ENCODE measurements around the gene RABGGTB. TPM values are rescaled to one million over a fixed set of nuclear protein-coding genes. Genes with fewer than 3 reads are reported as not detected.
A peak's percentile ranks its signal among the peaks of the same experiment; 100 is the strongest.
"Not testable (repeated sequence)": the region's sequence is repeated elsewhere in the genome, so short reads cannot be mapped to it uniquely, and the experiment has no call there.

RABGGTB gene
- 17.7 TPM for total RNA-seq

DNA sequence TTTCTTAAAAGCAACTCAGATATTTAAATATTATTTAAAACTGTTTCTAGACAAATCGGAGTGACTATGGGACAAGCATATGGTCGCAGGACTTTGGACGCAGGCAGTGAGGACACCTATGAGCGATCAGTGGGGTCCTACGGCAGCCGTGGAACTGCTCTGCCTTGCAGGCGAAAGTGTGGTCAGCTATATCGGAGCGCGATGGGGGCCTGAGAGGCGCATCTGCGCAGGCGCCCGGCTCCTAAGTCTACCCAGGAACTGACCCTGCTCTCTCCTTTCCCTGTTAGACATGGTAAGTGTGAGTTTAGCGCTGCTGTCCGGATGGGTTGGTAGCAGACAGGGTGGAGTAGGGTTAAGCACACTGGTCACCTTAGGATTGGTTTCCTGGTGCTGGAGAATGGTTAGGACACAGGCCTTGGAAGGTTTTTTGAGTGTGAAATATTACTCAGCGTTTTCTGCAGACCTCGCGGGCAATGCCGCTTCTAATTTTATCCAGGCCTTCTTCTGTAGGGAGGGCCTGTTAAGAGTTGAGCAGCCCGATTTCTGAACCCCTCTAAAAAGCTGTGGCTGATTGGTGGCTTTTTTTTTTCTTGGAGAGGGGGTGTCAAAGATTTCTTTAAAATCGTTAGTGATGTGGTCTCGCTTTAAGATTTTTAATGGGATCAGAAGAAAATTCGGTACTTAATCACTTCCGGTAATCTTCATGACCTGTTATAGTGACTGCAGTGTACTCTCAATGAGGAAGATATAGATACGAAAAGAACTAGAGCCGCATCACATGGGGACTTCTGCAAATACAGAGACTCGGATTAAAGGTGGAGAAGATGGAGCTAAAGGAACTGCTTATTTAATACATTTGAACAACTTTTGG, at the start of gene RABGGTB:
RABGGTB (plus strand) TSS at position 274 of the 871 bp plus-strand sequence; CDS start at position 290, 16 bp downstream.
- intact Hi-C loops (cut with DNase I) = loop anchor here (1.0 to 10.0 kb wide), 3 partner anchors 21 to 289 kb away; partner anchors contain the start of genes ACADM and ST6GALNAC3
- Histone ChIP-seq H3K27me3 (no peaks in the 10 kb centered on the region), H3K4me3 (peak within 1 kb of the TSS; percentile 66 to 74), H3K27ac (peak within 1 kb of the TSS; percentile 88), H3K9me3 (no peaks in the 10 kb centered on the region), H3K36me3 (peaks cover 3 to 14% of the 10 kb centered on the region in 2 donors), H3K4me1 (peaks cover 10 to 19% of the 10 kb centered on the region in 2 donors)
- TF ChIP-seq, protein P1, sequence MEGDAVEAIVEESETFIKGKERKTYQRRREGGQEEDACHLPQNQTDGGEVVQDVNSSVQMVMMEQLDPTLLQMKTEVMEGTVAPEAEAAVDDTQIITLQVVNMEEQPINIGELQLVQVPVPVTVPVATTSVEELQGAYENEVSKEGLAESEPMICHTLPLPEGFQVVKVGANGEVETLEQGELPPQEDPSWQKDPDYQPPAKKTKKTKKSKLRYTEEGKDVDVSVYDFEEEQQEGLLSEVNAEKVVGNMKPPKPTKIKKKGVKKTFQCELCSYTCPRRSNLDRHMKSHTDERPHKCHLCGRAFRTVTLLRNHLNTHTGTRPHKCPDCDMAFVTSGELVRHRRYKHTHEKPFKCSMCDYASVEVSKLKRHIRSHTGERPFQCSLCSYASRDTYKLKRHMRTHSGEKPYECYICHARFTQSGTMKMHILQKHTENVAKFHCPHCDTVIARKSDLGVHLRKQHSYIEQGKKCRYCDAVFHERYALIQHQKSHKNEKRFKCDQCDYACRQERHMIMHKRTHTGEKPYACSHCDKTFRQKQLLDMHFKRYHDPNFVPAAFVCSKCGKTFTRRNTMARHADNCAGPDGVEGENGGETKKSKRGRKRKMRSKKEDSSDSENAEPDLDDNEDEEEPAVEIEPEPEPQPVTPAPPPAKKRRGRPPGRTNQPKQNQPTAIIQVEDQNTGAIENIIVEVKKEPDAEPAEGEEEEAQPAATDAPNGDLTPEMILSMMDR (IDR thresholded peaks at IDR 0.05) = no peak
- DNase-seq (ENCODE audit: low spot score in 2 of 2) = peak; percentile 85 to 97

DNA sequence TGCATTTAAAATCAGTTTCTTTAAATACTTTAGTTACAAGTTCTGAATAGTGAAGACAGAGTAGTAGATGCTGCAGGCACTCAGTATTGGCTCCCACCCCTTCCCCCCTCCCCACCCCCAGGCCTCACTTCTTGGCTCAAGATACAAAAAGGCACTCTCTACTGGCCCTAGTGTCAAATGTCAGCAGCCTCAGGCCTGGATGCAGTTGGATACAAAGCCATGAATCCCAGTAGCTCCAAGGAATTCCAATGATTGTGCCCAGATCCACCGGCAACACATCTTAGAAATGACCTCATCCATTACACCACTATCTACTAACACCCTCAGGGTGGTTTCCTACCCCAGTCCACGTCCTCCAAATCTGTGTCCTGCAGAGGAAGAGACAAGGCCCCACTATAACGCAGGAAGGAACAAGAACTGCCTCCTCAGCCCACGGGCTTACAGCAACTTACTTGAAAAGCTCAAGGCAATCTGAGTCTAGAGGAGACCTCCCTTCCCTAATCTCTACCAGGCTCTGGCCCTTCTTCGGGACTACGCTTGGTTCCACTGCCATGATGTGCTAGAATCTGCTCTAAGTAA, 43.9 kb upstream of the RABGGTB start:
- TF ChIP-seq, protein P1 (IDR thresholded peaks at IDR 0.05) = no peak
- DNase-seq (ENCODE audit: low spot score in 2 of 2) = no peak
- H3K9me3 ChIP-seq = no peaks in the 10 kb centered on the region
- intact Hi-C loops (cut with DNase I) = no loop called here
- H3K27me3 ChIP-seq = no peaks in the 10 kb centered on the region
- H3K4me3 ChIP-seq = no peak overlapping the region
- no peaks in the 10 kb centered on the region for H3K4me1 ChIP-seq
- no peak overlapping the region for H3K27ac ChIP-seq
- H3K36me3 ChIP-seq = peaks cover 49 to 68% of the 10 kb centered on the region in 2 donors

DNA sequence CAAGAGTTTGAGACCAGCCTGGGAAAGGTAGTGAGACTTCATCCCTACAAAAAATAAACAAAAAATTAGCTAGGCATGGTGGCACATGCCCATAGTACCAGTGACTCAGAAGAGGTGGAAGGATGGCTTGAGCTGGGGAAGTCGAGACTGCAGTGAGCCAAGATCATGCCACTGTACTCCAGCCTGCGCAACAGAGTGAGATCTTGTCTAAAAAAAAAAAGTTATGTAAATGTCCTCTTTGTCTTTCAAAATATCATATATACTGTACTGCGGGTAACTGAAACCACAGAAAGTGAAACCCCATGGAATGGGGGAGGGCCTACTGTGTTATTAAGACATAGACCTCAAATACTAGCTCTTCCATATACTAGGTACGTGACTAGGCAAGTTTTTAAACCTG, 40.8 kb upstream of the RABGGTB start:
- Histone ChIP-seq H3K4me3 (no peak overlapping the region), H3K36me3 (peaks cover 29 to 60% of the 10 kb centered on the region in 2 donors), H3K27me3 (no peaks in the 10 kb centered on the region), H3K27ac (no peak overlapping the region), H3K9me3 (no peaks in the 10 kb centered on the region), H3K4me1 (no peaks in the 10 kb centered on the region)
- intact Hi-C loops (cut with DNase I) = no loop called here
- no peak for DNase-seq (ENCODE audit: low spot score in 2 of 2)
- TF ChIP-seq, protein P1 (IDR thresholded peaks at IDR 0.05) = no peak

DNA sequence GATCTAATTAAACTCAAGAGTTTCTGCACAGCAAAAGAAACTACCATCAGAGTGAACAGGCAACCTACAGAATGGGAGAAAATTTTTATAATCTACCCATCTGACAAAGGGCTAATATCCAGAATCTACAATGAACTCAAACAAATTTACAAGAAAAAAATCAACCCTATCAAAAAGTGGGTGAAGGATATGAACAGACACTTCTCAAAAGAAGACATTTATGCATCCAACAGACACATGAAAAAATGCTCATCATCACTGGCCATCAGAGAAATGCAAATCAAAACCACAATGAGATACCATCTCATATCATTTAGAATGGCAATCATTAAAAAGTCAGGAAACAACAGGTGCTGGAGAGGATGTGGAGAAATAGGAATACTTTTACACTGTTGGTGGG, 28.8 kb upstream of the RABGGTB start:
- H3K27ac ChIP-seq; DNase-seq (ENCODE audit: low spot score in 2 of 2); H3K27me3 ChIP-seq; H3K4me1 ChIP-seq; H3K9me3 ChIP-seq; H3K4me3 ChIP-seq; intact Hi-C loops (cut with DNase I): not testable (repeated sequence)
- peaks cover 19 to 25% of the 10 kb centered on the region in 2 donors for H3K36me3 ChIP-seq

DNA sequence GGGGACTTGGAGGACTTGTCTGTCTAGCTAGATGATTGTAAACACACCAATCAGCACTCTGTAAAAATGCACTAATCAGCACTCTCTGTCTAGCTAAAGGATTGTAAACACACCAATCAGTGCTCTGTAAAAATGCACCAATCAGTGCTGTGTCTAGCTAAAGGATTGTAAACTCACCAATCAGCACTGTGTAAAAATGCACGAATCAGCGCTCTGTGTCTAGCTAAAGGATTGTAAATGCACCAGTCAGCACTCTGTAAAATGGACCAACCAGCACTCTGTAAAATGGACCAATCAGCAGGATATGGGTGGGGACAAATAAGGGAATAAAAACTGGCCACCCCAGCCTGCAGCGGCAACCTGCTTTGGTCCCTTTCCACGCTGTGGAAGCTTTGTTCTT, 27.5 kb upstream of the RABGGTB start:
- intact Hi-C loops (cut with DNase I); H3K4me3 ChIP-seq; H3K27ac ChIP-seq; H3K9me3 ChIP-seq; H3K4me1 ChIP-seq; DNase-seq (ENCODE audit: low spot score in 2 of 2); H3K27me3 ChIP-seq: not testable (repeated sequence)
- H3K36me3 ChIP-seq = peaks cover 19 to 22% of the 10 kb centered on the region in 2 donors

DNA sequence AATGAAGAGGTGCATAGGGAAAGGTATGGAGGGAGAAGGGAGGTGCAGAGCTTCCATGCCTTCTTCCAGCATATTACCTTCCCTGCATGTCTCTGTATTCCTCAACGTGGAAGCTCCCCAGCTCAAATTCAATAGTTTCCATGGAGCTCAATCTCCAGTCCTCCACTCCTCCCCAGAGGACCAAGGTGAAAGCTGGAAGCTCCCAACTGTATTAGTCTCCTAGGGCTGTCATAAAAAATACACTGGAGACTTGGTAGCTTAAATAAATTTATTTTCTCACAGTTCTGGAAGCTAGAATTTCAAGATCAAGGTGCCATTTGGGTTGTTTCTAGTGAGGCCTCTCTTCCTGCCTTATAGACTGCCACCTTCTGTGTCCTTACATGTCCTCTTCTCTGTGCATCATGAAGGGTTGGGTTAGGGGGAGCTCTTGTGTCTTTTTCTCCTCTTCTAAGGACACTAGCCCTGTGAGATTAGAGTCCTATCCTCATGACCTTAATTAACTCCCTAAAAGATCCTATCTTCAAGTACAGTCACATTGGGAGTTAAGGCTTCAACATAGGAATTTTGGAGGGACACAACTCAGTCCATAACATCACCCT, 21.9 kb upstream of the RABGGTB start:
- Histone ChIP-seq H3K9me3 (no peaks in the 10 kb centered on the region), H3K27ac (peak overlapping the region in 1 of 2 donors; percentile 83), H3K36me3 (no peaks in the 10 kb centered on the region), H3K4me3 (no peak overlapping the region), H3K4me1 (peaks cover 0 to 4% of the 10 kb centered on the region in 2 donors), H3K27me3 (no peaks in the 10 kb centered on the region)
- intact Hi-C loops (cut with DNase I) = no loop called here
- TF ChIP-seq, protein P1 (IDR thresholded peaks at IDR 0.05) = no peak
- no peak for DNase-seq (ENCODE audit: low spot score in 2 of 2)
